CD4-positive, alpha-beta T cell treated with Interleukin-4 for 4 hours (primary cell): ENCODE data around the gene TXNRD2.
"Not testable (repeated sequence)": the region's sequence is repeated elsewhere in the genome, so short reads cannot be mapped to it uniquely, and the experiment has no call there.

Experiments used
- DNase-seq: peaks from one replicate; pipeline ENCODE4 v3.0.0-alpha.2; 2020

TXNRD2 gene

DNA sequence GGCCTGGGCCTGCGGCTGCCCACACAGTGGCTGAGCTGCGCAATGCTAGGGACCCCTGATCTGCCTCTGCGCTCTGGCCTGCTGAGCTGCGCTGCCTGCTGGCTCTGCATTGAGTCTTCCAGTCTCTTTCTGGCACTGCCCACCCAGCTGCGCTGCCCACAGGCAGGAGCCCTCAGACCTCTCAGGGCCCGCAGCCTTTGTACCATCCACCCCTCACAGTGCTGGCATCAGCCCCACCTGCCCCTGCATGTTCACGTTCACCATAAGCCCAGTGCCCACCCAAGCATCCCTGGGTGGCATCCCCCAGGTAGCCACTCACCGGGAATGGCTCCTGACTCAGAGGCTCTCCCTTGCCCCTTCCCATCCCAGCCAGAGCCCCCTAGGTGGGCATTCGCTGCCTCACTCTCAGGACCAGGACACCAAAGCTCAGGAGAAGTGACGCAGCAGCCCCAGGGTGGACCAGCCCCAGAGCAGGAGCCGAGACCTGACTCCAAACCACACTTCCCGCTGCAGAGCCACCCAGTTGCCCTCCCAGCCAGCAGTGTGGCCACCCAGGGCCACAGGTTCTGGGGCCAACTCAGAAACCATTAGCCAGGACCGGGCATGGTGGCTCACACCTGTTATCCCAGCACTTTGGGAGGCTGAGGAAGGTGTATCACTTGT is 21.8 kb downstream of the TXNRD2 start:
- DNase-seq: no peak

- DNase-seq: no peak
Measured at GRCh38 chr22:19918332-19919106, 23.1 kb downstream of the TXNRD2 start.

DNA sequence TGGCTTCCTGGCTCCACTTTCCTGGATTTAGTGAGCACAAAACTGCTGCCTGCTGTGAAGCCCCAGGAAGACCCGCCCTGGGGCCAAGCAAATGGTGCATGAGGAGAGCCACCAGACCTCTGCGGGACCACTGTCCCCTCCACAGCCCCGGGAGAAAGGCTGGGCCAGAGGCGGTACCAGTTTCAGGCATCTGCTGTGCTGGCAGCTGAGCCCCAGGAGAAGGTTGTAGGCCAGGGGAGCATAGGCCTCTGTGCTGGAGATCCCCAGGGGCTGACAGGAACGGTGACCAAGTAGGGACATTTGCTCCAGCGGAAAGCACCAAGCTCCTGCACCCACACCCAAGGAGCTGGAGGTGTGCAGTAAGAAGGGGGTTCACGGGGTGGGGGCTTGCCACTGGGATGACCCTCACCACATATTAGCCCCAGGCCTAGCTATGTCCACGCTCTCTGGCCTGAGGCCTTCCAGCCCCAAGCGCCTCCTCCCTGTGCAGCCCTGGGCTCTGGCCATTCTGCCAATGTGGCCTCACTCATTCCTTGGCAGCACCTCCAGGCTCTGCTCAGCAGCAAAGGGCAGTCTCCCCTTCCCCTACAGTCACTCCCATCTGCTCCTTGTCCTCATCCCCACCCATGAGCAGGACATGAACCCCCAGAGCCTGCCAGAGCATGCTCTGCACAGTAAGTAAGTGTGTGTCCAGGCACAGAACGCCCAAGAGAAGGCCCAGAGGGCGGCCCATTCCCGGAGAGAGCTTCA is 24.1 kb downstream of the TXNRD2 start:
- no peak for DNase-seq

- no peak for DNase-seq
Measured at GRCh38 chr22:19916941-19917340, 24.7 kb downstream of the TXNRD2 start.

DNA sequence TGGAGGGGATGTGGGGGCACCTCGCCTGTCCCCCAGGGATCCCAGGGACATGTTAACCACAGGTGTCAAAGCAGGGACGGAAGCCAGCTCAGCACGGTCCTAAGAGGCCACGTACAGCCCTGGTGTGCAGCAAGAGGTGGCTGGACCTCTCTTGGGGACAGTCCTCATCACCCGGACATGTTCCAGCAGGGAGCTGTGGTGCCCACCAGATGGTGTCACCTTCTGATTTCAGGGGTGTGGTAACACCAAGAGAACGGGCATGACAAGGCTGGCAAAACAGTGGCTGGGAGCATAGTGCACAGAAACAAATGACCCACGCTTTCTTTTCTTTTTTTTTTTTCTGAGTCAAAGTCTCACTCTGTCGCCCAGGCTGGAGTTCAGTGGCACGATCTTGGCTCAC is 25.6 kb downstream of the TXNRD2 start:
- DNase-seq: no peak

GRCh38 chr22:19915287-19915954 is 26.2 kb downstream of the TXNRD2 start:
- no peak for DNase-seq

DNA sequence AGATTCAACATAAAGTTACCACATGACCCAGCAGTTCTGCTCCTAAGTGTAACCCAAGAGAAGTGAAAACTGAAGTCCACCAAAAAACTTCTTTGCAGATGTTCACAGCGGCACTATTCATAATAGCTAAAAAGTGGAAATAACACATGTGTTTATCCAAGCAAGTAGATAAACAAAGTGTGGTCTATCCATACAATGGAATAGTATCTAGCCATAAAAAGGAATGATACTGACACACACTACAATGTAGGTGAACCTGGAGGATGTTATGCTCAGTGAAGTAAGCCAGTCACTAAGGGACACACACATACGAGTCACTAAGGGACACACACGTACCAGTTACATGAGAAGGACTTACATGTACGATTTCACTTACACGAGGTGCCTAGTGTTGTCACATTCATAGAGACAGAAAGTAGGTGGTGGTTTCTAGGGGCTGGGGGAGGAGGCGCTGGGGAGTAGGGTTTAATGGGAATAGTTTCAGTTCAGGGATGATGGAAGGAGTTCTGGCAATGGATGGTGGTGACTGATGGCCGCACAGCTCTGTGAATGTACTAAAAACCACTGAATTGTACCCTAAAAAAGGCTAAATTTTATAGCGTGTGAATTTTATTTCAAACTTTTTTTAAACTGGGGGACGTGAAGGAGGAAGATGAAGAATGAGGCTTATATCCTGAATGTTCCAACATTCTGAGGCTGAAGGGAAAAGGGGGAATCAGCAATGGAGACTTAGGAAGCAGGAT is 27.2 kb downstream of the TXNRD2 start:
- no peak for DNase-seq

DNA sequence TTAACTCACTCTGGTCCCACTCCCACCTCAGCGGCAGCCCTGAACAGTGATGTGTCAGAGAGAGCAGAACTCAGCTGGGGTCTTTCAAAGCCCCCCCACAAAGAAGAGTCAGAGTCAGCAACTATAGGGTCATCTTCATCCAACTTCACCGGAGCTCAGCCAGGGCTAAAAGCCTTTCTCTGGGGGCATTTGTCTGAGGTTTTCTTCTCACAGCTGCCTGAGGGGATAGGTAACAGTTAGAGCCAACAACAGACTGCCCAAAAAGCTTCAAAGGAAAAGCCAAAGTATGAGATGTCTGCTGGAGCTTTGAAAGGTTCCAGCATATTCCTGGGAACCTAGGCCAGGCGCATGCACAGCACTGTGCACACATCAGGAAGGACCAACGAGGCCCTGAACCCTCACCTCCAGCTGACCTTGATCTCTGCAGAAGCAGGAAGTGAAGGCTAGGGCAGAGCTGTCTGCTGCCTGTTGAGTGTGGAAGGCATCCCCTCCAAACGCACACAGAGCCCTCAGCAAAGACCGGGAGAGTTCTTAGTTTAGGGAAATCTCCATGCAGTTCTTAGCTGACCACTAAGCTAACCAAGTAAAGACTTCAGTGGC is 28.2 kb downstream of the TXNRD2 start:
- no peak for DNase-seq

DNA sequence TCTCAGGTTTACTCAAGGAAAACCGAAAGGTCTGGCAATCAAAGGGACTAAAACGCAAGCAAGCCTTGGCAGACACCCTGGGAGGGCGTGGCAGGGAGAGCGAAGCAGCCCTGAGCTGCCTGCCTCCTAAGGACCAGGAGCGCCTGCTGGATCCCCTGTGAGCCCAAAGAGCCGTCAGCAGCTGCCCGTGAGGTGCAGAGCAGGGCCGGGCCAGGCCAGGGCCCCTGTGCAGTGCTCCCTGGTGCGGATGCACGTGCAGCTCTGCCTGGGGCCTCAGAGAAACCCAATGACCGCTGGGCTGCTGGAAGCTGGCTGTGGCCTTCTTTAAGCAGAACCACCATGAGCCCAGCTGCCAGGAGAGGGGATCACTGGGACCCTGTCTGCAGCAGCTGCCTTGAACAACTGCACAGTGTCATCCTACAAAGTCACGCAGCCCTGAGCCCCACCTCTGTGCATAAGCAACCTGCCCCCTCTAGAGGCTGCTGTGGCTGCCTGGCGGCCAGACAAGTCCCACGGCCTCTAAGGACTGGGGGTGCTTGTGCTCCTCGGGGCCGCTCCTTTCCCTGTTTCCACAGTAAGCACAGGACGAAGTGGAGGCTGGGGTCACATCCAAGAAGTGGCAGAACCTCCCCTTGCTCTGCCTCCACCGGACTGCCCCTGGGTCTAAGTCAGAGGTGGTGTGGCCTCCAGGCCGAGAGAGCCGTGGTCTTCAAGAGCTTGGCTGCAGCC is 29.2 kb downstream of the TXNRD2 start:
- no peak for DNase-seq

DNA sequence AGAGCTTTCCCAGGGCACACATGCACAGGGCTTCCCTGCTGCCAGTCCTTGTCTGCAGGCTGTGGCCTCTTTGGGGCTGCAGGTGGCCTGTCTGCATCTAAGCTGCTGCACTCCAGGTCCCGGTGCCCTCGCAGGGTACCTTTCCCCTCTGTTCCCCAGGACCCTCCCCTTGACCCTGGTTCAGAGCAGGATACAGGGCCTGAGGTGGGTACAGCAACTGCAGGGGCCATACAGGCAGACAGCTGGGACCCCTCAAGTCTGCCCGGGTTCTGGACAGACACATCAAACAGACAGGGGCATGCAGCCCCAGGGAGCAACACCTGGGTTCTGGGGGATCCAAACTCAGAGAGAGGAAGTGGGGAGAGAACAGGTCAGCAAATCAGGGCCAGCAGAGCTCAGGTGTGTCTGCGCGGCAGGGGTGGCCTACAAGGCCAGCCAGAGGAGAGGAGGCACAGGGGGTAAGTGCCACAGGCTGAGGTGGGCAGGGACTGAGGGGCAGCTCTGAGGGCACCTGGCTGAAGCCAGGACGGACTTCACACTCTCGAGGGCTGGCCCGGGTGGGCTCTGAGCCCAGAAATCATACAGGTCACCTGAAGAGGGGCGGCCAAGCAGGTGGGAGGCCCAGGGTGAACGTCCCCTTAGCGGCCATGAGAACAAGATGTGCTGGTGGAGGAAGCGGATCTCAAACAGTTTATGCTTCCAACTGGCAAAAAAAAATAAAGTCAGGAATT is 29.9 kb downstream of the TXNRD2 start:
- DNase-seq: no peak

DNA sequence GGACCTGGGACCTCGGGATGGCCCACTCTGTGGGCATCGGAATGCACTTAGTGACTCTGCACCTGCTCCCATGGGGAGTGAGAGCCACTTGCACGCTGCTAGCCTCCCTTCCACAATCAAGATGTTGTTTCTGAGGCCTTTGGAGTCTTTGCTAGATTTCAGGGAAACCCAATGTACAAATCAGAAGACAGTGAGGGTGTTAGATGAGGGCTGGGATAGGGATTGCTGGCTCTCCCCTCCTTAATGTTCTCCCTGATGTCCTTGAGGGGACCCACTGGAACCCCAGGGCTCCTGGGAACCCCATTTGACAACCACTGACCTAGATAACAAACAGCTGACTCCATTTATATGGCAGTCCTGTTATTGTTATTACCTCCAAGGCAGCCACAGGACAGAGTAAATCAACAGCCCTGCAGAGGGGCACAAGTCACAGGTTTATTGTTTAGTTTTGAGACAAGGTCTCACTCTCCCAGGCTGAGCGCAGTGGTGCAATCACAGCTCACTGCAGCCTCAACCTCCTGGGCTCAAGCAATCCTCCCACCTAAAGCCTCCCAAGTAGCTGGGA is 31.4 kb downstream of the TXNRD2 start:
- DNase-seq: no peak

DNA sequence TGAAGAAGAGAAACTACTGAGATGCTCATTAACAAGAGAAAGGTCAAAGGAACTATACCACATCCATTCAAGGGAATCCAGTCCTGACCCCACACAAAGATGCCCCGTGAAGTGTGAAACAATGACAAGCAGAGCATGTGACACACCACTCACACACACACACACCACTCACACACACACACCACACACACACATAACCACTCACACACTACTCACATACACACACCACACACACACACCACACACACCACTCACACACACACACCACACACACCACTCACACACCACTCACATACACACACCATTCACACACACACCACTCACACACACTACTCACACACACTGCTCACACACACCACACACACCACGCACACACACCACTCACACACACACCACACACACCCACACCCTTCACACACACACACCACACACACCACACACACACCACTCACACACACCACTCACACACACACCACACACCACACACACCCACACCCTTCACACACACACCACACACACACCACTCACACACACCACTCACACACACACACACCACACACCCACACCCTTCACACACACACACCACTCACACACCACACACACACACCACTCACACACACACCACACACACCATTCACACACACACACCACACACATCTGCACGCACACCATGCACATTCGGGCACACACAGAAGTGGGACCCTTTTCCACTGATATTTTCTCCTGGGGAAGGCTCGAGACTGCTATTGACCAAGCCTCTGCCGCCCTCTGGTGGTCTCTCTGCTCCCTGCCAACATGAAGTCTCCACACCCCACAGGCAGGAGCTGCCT is 32.1 kb downstream of the TXNRD2 start:
- peak; percentile 79 for DNase-seq

DNA sequence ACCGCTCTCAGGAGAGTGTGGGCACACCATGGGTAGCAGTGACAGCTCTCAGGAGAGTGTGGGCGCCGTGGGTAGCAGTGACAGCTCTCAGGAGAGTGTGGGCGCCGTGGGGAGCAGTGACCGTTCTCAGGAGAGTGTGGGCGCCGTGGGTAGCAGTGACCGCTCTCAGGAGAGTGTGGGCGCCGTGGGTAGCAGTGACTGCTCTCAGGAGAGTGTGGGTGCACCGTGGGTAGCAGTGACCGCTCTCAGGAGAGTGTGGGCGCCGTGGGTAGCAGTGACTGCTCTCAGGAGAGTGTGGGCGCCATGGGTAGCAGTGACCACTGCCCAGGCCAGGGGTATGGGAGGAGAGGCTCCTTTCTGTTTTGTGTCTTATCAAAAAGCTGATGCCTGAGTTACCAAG is 33.7 kb downstream of the TXNRD2 start:
- DNase-seq: not testable (repeated sequence)

- not testable (repeated sequence) for DNase-seq
Measured at GRCh38 chr22:19906864-19907263, 34.8 kb downstream of the TXNRD2 start.

DNA sequence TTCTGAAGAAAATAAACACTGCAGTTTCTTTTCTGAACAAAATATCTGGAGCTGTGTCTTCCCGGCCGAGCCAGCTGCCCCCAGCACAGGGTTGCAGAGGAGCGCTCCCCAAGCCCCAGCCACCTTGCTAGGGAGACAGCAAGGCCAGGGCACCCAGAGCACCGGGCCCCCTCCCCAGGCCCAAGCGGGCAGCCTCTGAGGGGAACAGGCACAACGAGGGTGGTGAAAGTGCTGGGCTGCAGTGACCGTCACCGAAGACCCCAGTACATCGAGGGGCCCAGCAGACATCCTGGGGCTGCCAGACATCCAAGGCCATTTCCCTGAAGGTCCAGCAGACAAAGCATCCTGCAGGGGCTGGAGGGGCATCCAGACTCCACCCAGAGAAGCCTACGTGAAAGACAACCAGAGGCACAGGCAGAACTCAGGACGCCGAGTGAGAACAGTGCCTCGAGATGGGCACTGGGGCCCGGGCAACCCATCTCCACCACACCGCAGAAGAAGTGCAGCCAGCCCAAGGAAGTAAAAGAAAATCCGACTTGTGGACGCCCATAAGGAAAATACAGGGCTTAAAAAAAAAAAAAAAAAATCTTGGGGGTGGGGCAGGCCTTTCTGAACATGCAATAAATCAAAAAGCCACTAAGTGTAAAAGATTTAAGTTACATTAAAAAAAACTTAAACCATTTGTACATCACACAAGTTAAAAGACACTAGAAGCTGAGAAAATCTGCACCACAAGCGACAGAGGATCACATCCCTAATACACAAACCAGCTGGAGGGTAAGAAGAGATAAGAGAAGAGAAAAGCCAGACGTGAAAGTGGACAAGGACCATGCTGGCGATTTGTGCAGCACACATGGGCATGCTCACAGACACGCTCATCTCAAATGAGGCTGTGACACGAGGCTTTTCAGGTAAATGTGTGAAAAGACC is 36.0 kb downstream of the TXNRD2 start:
- no peak for DNase-seq

DNA sequence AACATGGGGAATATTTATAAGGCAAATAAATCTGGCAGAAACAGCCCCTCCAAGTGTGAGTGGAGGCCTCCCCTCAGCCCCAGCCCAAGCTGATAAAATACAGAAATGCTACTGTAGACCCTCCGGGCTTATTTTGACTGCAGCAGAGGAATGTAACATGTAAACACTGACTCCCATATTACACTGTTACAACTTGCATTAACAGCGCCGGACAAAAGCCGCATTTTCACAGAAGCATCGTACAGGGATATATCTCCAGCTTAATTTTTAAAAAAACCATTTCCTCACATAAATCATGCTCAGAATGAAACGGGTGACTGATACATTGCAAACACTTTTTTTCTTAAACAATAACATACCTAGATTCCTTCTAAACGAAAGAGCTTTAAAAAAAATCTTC is 36.7 kb downstream of the TXNRD2 start:
- DNase-seq: no peak

- DNase-seq: no peak
Measured at GRCh38 chr22:19904174-19904856, 37.3 kb downstream of the TXNRD2 start.

GRCh38 chr22:19903513-19903912 is 38.1 kb downstream of the TXNRD2 start:
- no peak for DNase-seq
